Measurements from ENCODE around the gene S100A14.
"Not testable (repeated sequence)": the region's sequence is repeated elsewhere in the genome, so short reads cannot be mapped to it uniquely, and the experiment has no call there.

Gene S100A14

GRCh38 chr1:153606194-153606593 is 9.9 kb downstream of the S100A14 start:
- TF ChIP-seq ZNF274 (IDR thresholded peaks at IDR 0.05; ENCODE audit: low read depth, low read length) = no peak
- no peak overlapping the region for H3K4me3 ChIP-seq (ENCODE audit: low read length)

GRCh38 chr1:153602749-153603148 is 13.4 kb downstream of the S100A14 start:
- no peak for TF ChIP-seq ZNF274 (IDR thresholded peaks at IDR 0.05; ENCODE audit: low read depth, low read length)
- H3K4me3 ChIP-seq (ENCODE audit: low read length) = no peak overlapping the region

- no peak for TF ChIP-seq ZNF274 (IDR thresholded peaks at IDR 0.05; ENCODE audit: low read depth, low read length)
- no peak overlapping the region for H3K4me3 ChIP-seq (ENCODE audit: low read length)
These were observed 16.3 kb downstream of the S100A14 start for GRCh38 chr1:153599847-153600246.

GRCh38 chr1:153598309-153599172 is 17.6 kb downstream of the S100A14 start:
- TF ChIP-seq ZNF274 (IDR thresholded peaks at IDR 0.05; ENCODE audit: low read depth, low read length) = no peak

GRCh38 chr1:153597206-153597605 is 18.9 kb downstream of the S100A14 start:
- no peak for TF ChIP-seq ZNF274 (IDR thresholded peaks at IDR 0.05; ENCODE audit: low read depth, low read length)

More at GRCh38 chr1:153598309-153599172, 17.6 kb downstream of the S100A14 start:
- H3K4me3 ChIP-seq (ENCODE audit: low read length) = no peak overlapping the region; the same call in 1 of the 2 replicates

GRCh38 chr1:153592748-153593147 is 23.4 kb downstream of the S100A14 start:
- no peak overlapping the region for H3K4me3 ChIP-seq (ENCODE audit: low read length)
- no peak for TF ChIP-seq ZNF274 (IDR thresholded peaks at IDR 0.05; ENCODE audit: low read depth, low read length)

More at GRCh38 chr1:153597206-153597605, 18.9 kb downstream of the S100A14 start:
- H3K4me3 ChIP-seq (ENCODE audit: low read length) = no peak overlapping the region

- no peak for TF ChIP-seq ZNF274 (IDR thresholded peaks at IDR 0.05; ENCODE audit: low read depth, low read length)
- H3K4me3 ChIP-seq (ENCODE audit: low read length) = no peak overlapping the region
These were observed 27.6 kb downstream of the S100A14 start for GRCh38 chr1:153588482-153588881.

GRCh38 chr1:153588033-153588432 is 28.1 kb downstream of the S100A14 start:
- H3K4me3 ChIP-seq (ENCODE audit: low read length) = not testable (repeated sequence)

- no peak for TF ChIP-seq ZNF274 (IDR thresholded peaks at IDR 0.05; ENCODE audit: low read depth, low read length)
These were observed 28.8 kb downstream of the S100A14 start for GRCh38 chr1:153587314-153587713.

GRCh38 chr1:153586347-153586746 is 29.8 kb downstream of the S100A14 start:
- H3K4me3 ChIP-seq (ENCODE audit: low read length) = no peak overlapping the region
- no peak for TF ChIP-seq ZNF274 (IDR thresholded peaks at IDR 0.05; ENCODE audit: low read depth, low read length)

More at GRCh38 chr1:153587314-153587713, 28.8 kb downstream of the S100A14 start:
- H3K4me3 ChIP-seq (ENCODE audit: low read length) = no peak overlapping the region

GRCh38 chr1:153585006-153585405 is 31.1 kb downstream of the S100A14 start:
- H3K4me3 ChIP-seq (ENCODE audit: low read length) = no peak overlapping the region
- no peak for TF ChIP-seq ZNF274 (IDR thresholded peaks at IDR 0.05; ENCODE audit: low read depth, low read length)

- no peak overlapping the region for H3K4me3 ChIP-seq (ENCODE audit: low read length)
- no peak for TF ChIP-seq ZNF274 (IDR thresholded peaks at IDR 0.05; ENCODE audit: low read depth, low read length)
These were observed 32.1 kb downstream of the S100A14 start for GRCh38 chr1:153583976-153584375.

GRCh38 chr1:153583514-153583913 is 32.6 kb downstream of the S100A14 start:
- not testable (repeated sequence) for H3K4me3 ChIP-seq (ENCODE audit: low read length)

GRCh38 chr1:153582836-153583235 is 33.3 kb downstream of the S100A14 start:
- H3K4me3 ChIP-seq (ENCODE audit: low read length) = not testable (repeated sequence)

- no peak for TF ChIP-seq ZNF274 (IDR thresholded peaks at IDR 0.05; ENCODE audit: low read depth, low read length)
- no peak overlapping the region for H3K4me3 ChIP-seq (ENCODE audit: low read length)
These were observed 37.2 kb downstream of the S100A14 start for GRCh38 chr1:153578936-153579335.

GRCh38 chr1:153578490-153578889 is 37.6 kb downstream of the S100A14 start:
- H3K4me3 ChIP-seq (ENCODE audit: low read length) = no peak overlapping the region
- no peak for TF ChIP-seq ZNF274 (IDR thresholded peaks at IDR 0.05; ENCODE audit: low read depth, low read length)

All from GM08714 (cell line).